H9 (cell line): ENCODE results near the gene PIGL. TPM values are rescaled to one million over a fixed set of nuclear protein-coding genes. Genes with fewer than 3 reads are reported as not detected.

Source experiments
- DNase-seq: peaks from one replicate; pipeline ENCODE4 v3.0.0-alpha.2; 2017
- H2AFZ ChIP-seq: one replicate; pipeline ENCODE4 v1.6.1; 2013; ENCODE audit warnings: mild to moderate bottlenecking, low read length, control low read depth, moderate library complexity
- H2AK5ac ChIP-seq: 2 replicates; pipeline ENCODE4 v1.6.1; 2013; ENCODE audit warnings: low read length, control low read depth, mixed read lengths; ENCODE audit not compliant: insufficient read length
- H2BK120ac ChIP-seq: one replicate; pipeline ENCODE4 v1.6.1; 2013; ENCODE audit warnings: low read depth, mild to moderate bottlenecking, low read length, control low read depth, inconsistent platforms; ENCODE audit not compliant: poor library complexity, severe bottlenecking
- H2BK12ac ChIP-seq: 2 replicates; pipeline ENCODE4 v1.6.1; 2013; ENCODE audit warnings: low read length, control low read depth, mixed read lengths, low read depth; ENCODE audit not compliant: insufficient read length
- H2BK15ac ChIP-seq: 2 replicates; pipeline ENCODE4 v1.6.1; 2013; ENCODE audit warnings: low read depth, low read length, control low read depth
- H2BK20ac ChIP-seq: one replicate; pipeline ENCODE4 v1.6.1; 2013; ENCODE audit warnings: low read depth, mild to moderate bottlenecking, low read length, control low read depth, inconsistent platforms; ENCODE audit not compliant: poor library complexity, severe bottlenecking
- H2BK5ac ChIP-seq: 2 replicates; pipeline ENCODE4 v1.6.1; 2013; ENCODE audit warnings: low read length, control low read depth, mixed read lengths; ENCODE audit not compliant: insufficient read length
- H3K14ac ChIP-seq: 2 replicates; pipeline ENCODE4 v1.6.1; 2013; ENCODE audit warnings: low read length, control low read depth; ENCODE audit not compliant: insufficient read depth
- H3K18ac ChIP-seq: 2 replicates; pipeline ENCODE4 v1.6.1; 2013; ENCODE audit warnings: low read depth, mild to moderate bottlenecking, mixed read lengths, low read length, control low read depth; ENCODE audit not compliant: insufficient read length
- H3K23ac ChIP-seq: 2 replicates; pipeline ENCODE4 v1.6.1; 2013; ENCODE audit warnings: low read length, control low read depth, mixed read lengths, low read depth; ENCODE audit not compliant: insufficient read length
- H3K23me2 ChIP-seq: 2 replicates; pipeline ENCODE4 v1.6.1; 2013; ENCODE audit warnings: low read depth, mild to moderate bottlenecking, mixed read lengths, low read length, control low read depth; ENCODE audit not compliant: insufficient read length, poor library complexity, severe bottlenecking
- H3K27ac ChIP-seq: 2 replicates; pipeline ENCODE4 v1.5.1; 2013; ENCODE audit warnings: low read length, control low read depth, mixed read lengths, low read depth; ENCODE audit not compliant: insufficient read length
- H3K27me3 ChIP-seq: 2 replicates; pipeline ENCODE4 v1.6.1; 2013; ENCODE audit warnings: low read length, control low read depth, inconsistent platforms; ENCODE audit not compliant: insufficient read depth
- H3K4ac ChIP-seq: 2 replicates; pipeline ENCODE4 v1.6.1; 2013; ENCODE audit warnings: low read depth, mild to moderate bottlenecking, control low read depth, inconsistent platforms, low read length, moderate library complexity
- H3K4me1 ChIP-seq: 2 replicates; pipeline ENCODE4 v1.6.1; 2013; ENCODE audit warnings: low read length, control low read depth, inconsistent platforms; ENCODE audit not compliant: insufficient read depth
- H3K4me2 ChIP-seq: 2 replicates; pipeline ENCODE4 v1.6.1; 2013; ENCODE audit warnings: low read length, control low read depth, mixed read lengths; ENCODE audit not compliant: insufficient read length, insufficient read depth
- H3K56ac ChIP-seq: 2 replicates; pipeline ENCODE4 v1.6.1; 2013; ENCODE audit warnings: low read depth, mild to moderate bottlenecking, mixed read lengths, low read length, control low read depth; ENCODE audit not compliant: insufficient read length
- H3K79me1 ChIP-seq: 2 replicates; pipeline ENCODE4 v1.6.1; 2013; ENCODE audit warnings: low read depth, mild to moderate bottlenecking, moderate library complexity, low read length, control low read depth, inconsistent platforms; ENCODE audit not compliant: insufficient read depth, poor library complexity, severe bottlenecking
- H3K79me2 ChIP-seq: 2 replicates; pipeline ENCODE4 v1.6.1; 2013; ENCODE audit warnings: low read length, control low read depth, inconsistent platforms; ENCODE audit not compliant: insufficient read depth
- H3K9ac ChIP-seq: 2 replicates; pipeline ENCODE4 v1.6.1; 2013; ENCODE audit warnings: low read length, control low read depth, mixed read lengths; ENCODE audit not compliant: insufficient read length; ENCODE audit errors: extremely low read depth
- H3K9me3 ChIP-seq: one replicate; pipeline ENCODE4 v1.6.1; 2013; ENCODE audit warnings: low read depth, low read length, inconsistent platforms; ENCODE audit not compliant: control insufficient read depth
- H3T11ph ChIP-seq: one replicate; pipeline ENCODE4 v1.6.1; 2013; ENCODE audit warnings: mild to moderate bottlenecking, low read length, control low read depth, inconsistent platforms
- H4K20me1 ChIP-seq: one replicate; pipeline ENCODE4 v1.6.1; 2013; ENCODE audit not compliant: control insufficient read depth, insufficient read length, insufficient read depth
- H4K5ac ChIP-seq: 2 replicates; pipeline ENCODE4 v1.6.1; 2013; ENCODE audit warnings: low read depth, mild to moderate bottlenecking, mixed read lengths, low read length, control low read depth; ENCODE audit not compliant: insufficient read length
- H4K8ac ChIP-seq: replicated peaks from 2 replicates; pipeline ENCODE4 v1.6.1; 2013; ENCODE audit warnings: low read length, control low read depth, mixed read lengths, low read depth; ENCODE audit not compliant: insufficient read length
- H4K91ac ChIP-seq: 2 replicates; pipeline ENCODE4 v1.6.1; 2013; ENCODE audit warnings: low read depth, mild to moderate bottlenecking, moderate library complexity, mixed read lengths, low read length, control low read depth; ENCODE audit not compliant: insufficient read length
- H3K27ac Mint-ChIP-seq, 3 experiments: 2 replicates in 2 of 3; 3 replicates in 1 of 3; pipeline ENCODE4 v1.8.0; 2020 to 2021; ENCODE audit warnings: mixed read lengths in 3 of 3, mild to moderate bottlenecking in 1 of 3, moderate library complexity in 1 of 3
- H3K27me3 Mint-ChIP-seq: 2 replicates; pipeline ENCODE4 v1.8.0; 2021; ENCODE audit warnings: low read depth, mild to moderate bottlenecking, moderate library complexity, mixed read lengths
- H3K36me3 Mint-ChIP-seq, 3 experiments: 2 replicates in 2 of 3; 3 replicates in 1 of 3; pipeline ENCODE4 v1.8.0; 2020 to 2021; ENCODE audit warnings: low read depth in 3 of 3, mixed read lengths in 3 of 3; ENCODE audit not compliant: insufficient read depth in 1 of 3
- H3K4me1 Mint-ChIP-seq, 2 experiments: 2 replicates each; pipeline ENCODE4 v1.8.0; 2020; ENCODE audit warnings: mixed read lengths in 2 of 2
- H3K4me3 Mint-ChIP-seq, 2 experiments: 2 replicates in 1 of 2; 3 replicates in 1 of 2; pipeline ENCODE4 v1.8.0; 2020 to 2021; ENCODE audit warnings: mild to moderate bottlenecking in 2 of 2, mixed read lengths in 2 of 2, moderate library complexity in 1 of 2
- H3K9me3 Mint-ChIP-seq, 2 experiments: 2 replicates in 1 of 2; 3 replicates in 1 of 2; pipeline ENCODE4 v1.8.0; 2020; ENCODE audit warnings: mild to moderate bottlenecking in 2 of 2, mixed read lengths in 2 of 2, moderate library complexity in 1 of 2
- WGBS: extraction: QIAGEN DNeasy Blood & Tissue Kit; methylation state at CpG from one replicate; pipeline ENCODE4 v1.1.7; 2013; ENCODE audit warnings: missing lambda C conversion rate, low lambda C conversion rate, mixed read lengths; ENCODE audit not compliant: insufficient read length; ENCODE audit errors: extremely low coverage; 5-methylcytosine and 5-hydroxymethylcytosine counted together
- total RNA-seq: library from RNA; stranded (reverse); gene quantifications from 2 replicates; pipeline ENCODE4 v1.2.1, GENCODE V29; 2021
- TF ChIP-seq, protein P1 (sequence below): fragments of 200-600 bp; sonication (generic); conservative IDR thresholded peaks from 3 replicates; pipeline ENCODE4 v1.8.0; 2021; ENCODE audit warnings: antibody characterized with exemption, mild to moderate bottlenecking

PIGL gene
- total RNA-seq, 1 experiment from 2014 or later: 21.6 TPM

DNA sequence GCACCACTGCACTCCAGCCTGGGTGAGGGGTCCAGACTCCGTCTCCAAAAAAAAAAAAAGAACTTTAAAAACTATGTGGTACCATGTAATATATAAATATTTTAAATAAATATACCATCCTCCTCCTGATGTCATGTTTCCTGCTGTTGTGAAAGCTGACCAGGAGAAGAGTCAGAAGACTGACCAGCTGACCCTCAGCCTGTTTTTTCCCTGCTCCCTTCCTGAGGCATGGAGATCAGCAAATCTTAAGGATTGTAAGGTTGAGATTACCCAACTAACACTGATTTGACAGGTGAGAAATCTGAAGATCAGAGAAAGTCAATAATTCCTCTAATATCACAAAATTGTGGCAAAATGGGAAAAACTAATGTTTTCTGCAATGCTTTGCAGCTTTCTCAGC lies 19.7 kb upstream of the PIGL start:
- Histone ChIP-seq H3K14ac (no peak overlapping the region), H3K23ac (no peak overlapping the region), H3T11ph (no peak overlapping the region), H2BK20ac (no peak overlapping the region), H3K79me1 (peaks cover 4% of the 10 kb centered on the region), H3K9ac (no peak overlapping the region), H2BK12ac (no peak overlapping the region), H4K20me1 (no peaks in the 10 kb centered on the region), H4K91ac (no peak overlapping the region), H3K9me3 (no peaks in the 10 kb centered on the region), H3K27me3 (no peaks in the 10 kb centered on the region), H4K8ac (no peak overlapping the region), H3K23me2 (no peaks in the 10 kb centered on the region), H4K5ac (no peak overlapping the region), H3K79me2 (peaks cover 12% of the 10 kb centered on the region; the same call in 1 of the 2 replicates), H2AK5ac (no peak overlapping the region), H3K4me1 (no peaks in the 10 kb centered on the region; the same call in 1 of the 2 replicates), H2BK15ac (no peak overlapping the region), H3K56ac (no peak overlapping the region), H3K4me2 (no peak overlapping the region), H2AFZ (no peak overlapping the region), H3K27ac (no peak overlapping the region), H2BK5ac (no peak overlapping the region), H2BK120ac (no peak overlapping the region), H3K4ac (no peak overlapping the region), H3K18ac (no peak overlapping the region)
- Mint-ChIP-seq H3K9me3 (peaks cover 0 to 3% of the 10 kb centered on the region in 2 experiments; a peak in 1 of 5 replicates), H3K36me3 (peaks cover 16 to 35% (median 31%) of the 10 kb centered on the region in 3 experiments; a peak in 6 of 7 replicates), H3K27me3 (no peaks in the 10 kb centered on the region), H3K27ac (no peak overlapping the region), H3K4me3 (no peak overlapping the region), H3K4me1 (peaks cover 19 to 28% of the 10 kb centered on the region in 2 experiments)
- TF ChIP-seq, protein P1, sequence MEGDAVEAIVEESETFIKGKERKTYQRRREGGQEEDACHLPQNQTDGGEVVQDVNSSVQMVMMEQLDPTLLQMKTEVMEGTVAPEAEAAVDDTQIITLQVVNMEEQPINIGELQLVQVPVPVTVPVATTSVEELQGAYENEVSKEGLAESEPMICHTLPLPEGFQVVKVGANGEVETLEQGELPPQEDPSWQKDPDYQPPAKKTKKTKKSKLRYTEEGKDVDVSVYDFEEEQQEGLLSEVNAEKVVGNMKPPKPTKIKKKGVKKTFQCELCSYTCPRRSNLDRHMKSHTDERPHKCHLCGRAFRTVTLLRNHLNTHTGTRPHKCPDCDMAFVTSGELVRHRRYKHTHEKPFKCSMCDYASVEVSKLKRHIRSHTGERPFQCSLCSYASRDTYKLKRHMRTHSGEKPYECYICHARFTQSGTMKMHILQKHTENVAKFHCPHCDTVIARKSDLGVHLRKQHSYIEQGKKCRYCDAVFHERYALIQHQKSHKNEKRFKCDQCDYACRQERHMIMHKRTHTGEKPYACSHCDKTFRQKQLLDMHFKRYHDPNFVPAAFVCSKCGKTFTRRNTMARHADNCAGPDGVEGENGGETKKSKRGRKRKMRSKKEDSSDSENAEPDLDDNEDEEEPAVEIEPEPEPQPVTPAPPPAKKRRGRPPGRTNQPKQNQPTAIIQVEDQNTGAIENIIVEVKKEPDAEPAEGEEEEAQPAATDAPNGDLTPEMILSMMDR: no peak
- no CpG with 5 or more reads among the region's 1 CpG for WGBS
- DNase-seq: no peak
